Adrenal gland (tissue), 5 donors: ENCODE results near the gene IRX5.

Experiments
- POLR2A ChIP-seq, 2 donors: fragments of 450-650 bp; IDR thresholded peaks; one replicate each; pipeline ENCODE4 v1.6.1; 2017; ENCODE audit warnings: antibody characterized with exemption in 2 of 2, mild to moderate bottlenecking in 2 of 2, moderate library complexity in 1 of 2
- TF ChIP-seq, protein P1 (sequence below), 6 experiments: fragments of 450-650 bp in 4 of 6; fragments of 200-600 bp in 2 of 6; sonication (generic) in 1 of 6; IDR thresholded peaks; 1 replicate in 5 of 6; 2 replicates in 1 of 6; pipeline versions ENCODE4 v1.5.1 to v1.8.0; 2016 to 2021; ENCODE audit warnings: antibody characterized with exemption in 6 of 6, mild to moderate bottlenecking in 2 of 6, moderate library complexity in 1 of 6
- donor health status: DM: no; HTN: no; CAD: no.

DNA sequence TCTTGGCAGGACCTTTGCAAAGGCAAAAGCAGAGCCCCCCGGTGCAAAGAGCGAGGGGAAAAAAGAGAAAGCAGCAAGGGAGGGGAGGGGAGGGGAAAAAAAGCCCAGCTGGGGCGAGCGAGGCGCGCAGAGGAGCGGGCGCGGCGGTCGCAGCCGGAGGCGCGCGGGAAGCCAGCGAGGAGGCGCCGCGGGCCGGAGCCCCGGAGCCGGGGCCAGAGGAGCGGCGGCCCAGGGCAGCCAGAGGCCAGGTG, 129 bp downstream of the IRX5 start:
- TF ChIP-seq, protein P1, sequence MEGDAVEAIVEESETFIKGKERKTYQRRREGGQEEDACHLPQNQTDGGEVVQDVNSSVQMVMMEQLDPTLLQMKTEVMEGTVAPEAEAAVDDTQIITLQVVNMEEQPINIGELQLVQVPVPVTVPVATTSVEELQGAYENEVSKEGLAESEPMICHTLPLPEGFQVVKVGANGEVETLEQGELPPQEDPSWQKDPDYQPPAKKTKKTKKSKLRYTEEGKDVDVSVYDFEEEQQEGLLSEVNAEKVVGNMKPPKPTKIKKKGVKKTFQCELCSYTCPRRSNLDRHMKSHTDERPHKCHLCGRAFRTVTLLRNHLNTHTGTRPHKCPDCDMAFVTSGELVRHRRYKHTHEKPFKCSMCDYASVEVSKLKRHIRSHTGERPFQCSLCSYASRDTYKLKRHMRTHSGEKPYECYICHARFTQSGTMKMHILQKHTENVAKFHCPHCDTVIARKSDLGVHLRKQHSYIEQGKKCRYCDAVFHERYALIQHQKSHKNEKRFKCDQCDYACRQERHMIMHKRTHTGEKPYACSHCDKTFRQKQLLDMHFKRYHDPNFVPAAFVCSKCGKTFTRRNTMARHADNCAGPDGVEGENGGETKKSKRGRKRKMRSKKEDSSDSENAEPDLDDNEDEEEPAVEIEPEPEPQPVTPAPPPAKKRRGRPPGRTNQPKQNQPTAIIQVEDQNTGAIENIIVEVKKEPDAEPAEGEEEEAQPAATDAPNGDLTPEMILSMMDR (IDR thresholded peaks at IDR 0.05), result peak in 1 of 6 experiments; percentile 0
- TF ChIP-seq POLR2A (IDR thresholded peaks at IDR 0.05), result no peak
